ENCODE measurements around the gene VPS9D1.

Gene VPS9D1

GRCh38 chr16:89761304-89761922, 40.7 kb upstream of the VPS9D1 start:
- H3K4me3 ChIP-seq (IDR thresholded peaks at IDR 0.05; ENCODE audit: insufficient read depth, low read depth, low read length) = no peak overlapping the region
- no peak overlapping the region for H3K27ac ChIP-seq
- peaks cover 51% of the 10 kb centered on the region for H3K4me1 ChIP-seq (ENCODE audit: low read depth, poor library complexity, severe bottlenecking)
- no peak overlapping the region for H3K9ac ChIP-seq
- H2AFZ ChIP-seq (ENCODE audit: low read depth) = no peak overlapping the region
- H4K20me1 ChIP-seq (ENCODE audit: insufficient read depth) = no peaks in the 10 kb centered on the region
- no peak overlapping the region for H3K4me2 ChIP-seq
- TF ChIP-seq, protein P1, sequence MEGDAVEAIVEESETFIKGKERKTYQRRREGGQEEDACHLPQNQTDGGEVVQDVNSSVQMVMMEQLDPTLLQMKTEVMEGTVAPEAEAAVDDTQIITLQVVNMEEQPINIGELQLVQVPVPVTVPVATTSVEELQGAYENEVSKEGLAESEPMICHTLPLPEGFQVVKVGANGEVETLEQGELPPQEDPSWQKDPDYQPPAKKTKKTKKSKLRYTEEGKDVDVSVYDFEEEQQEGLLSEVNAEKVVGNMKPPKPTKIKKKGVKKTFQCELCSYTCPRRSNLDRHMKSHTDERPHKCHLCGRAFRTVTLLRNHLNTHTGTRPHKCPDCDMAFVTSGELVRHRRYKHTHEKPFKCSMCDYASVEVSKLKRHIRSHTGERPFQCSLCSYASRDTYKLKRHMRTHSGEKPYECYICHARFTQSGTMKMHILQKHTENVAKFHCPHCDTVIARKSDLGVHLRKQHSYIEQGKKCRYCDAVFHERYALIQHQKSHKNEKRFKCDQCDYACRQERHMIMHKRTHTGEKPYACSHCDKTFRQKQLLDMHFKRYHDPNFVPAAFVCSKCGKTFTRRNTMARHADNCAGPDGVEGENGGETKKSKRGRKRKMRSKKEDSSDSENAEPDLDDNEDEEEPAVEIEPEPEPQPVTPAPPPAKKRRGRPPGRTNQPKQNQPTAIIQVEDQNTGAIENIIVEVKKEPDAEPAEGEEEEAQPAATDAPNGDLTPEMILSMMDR (conservative IDR thresholded peaks at IDR 0.05; ENCODE audit: low read depth, low read length) = no peak
- peaks cover 11% of the 10 kb centered on the region; the same call in 1 of the 2 replicates for H3K36me3 ChIP-seq (ENCODE audit: insufficient read depth)
- H3K27me3 ChIP-seq (ENCODE audit: insufficient read depth, low read depth) = no peaks in the 10 kb centered on the region
- peaks cover 15% of the 10 kb centered on the region; the same call in 1 of the 2 replicates for H3K79me2 ChIP-seq (ENCODE audit: insufficient read depth, low read depth)

DNA sequence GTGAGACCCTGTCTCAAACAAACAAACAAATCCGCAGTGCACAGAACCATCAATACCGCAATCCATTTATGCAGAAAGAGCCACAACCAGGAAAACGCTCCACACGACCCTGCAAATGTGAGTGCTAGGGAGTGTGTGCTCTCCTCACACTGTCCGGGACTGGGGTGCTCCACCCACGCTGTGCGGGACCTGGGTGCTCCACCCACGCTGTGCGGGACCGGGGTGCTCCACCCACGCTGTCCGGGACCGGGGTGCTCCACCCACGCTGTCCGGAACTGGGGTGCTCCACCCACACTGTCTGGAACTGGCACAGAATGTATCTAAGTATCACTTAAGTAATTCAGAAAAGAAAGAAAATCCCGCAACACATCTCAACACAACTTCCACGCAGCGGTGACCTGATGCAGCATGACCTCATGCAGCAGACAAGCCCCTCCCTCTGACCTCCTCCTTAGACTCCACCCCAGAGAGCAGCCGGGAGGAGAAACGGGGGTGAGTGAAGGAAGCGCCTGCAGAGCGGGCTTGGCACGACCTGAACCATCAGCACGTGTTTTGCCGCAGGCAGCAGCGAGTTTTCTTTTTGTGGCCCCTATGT, 39.1 kb upstream of the VPS9D1 start:
- no peak overlapping the region for H3K9ac ChIP-seq
- TF ChIP-seq, protein P1 (conservative IDR thresholded peaks at IDR 0.05; ENCODE audit: low read depth, low read length) = no peak
- H3K4me3 ChIP-seq (IDR thresholded peaks at IDR 0.05; ENCODE audit: insufficient read depth, low read depth, low read length) = no peak overlapping the region
- H3K79me2 ChIP-seq (ENCODE audit: insufficient read depth, low read depth) = peaks cover 24% of the 10 kb centered on the region; the same call in 1 of the 2 replicates
- peaks cover 36% of the 10 kb centered on the region for H3K4me1 ChIP-seq (ENCODE audit: low read depth, poor library complexity, severe bottlenecking)
- H3K36me3 ChIP-seq (ENCODE audit: insufficient read depth) = peaks cover 11% of the 10 kb centered on the region; the same call in 1 of the 2 replicates
- no peaks in the 10 kb centered on the region for H4K20me1 ChIP-seq (ENCODE audit: insufficient read depth)
- no peaks in the 10 kb centered on the region for H3K27me3 ChIP-seq (ENCODE audit: insufficient read depth, low read depth)
- H3K4me2 ChIP-seq = no peak overlapping the region
- H2AFZ ChIP-seq (ENCODE audit: low read depth) = no peak overlapping the region
- H3K27ac ChIP-seq = no peak overlapping the region

DNA sequence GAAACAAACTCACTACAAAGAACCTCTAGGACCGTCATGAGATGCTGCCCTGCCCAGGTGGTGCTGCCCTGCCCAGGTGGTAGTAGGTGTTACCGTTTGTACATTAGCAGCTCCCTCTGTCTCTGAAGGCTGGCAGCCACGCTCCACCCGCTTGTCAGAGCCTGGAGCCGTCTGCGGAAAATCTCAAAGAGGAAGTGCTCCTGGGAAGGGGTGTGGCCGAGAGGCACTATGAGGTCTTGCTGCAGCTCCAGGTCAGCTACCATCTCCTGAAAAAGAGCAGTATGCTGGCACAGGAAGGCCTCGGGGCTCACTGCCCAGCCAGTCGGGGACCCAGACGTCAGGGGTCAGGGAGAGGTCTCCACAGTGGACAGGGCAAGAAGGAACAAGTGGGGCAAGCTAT, 28.9 kb upstream of the VPS9D1 start:
- no peak overlapping the region for H3K27ac ChIP-seq
- H3K4me3 ChIP-seq (IDR thresholded peaks at IDR 0.05; ENCODE audit: insufficient read depth, low read depth, low read length) = no peak overlapping the region
- no peaks in the 10 kb centered on the region for H3K27me3 ChIP-seq (ENCODE audit: insufficient read depth, low read depth)
- no peak overlapping the region for H2AFZ ChIP-seq (ENCODE audit: low read depth)
- H3K36me3 ChIP-seq (ENCODE audit: insufficient read depth) = peaks cover 5% of the 10 kb centered on the region; the same call in 1 of the 2 replicates
- no peaks in the 10 kb centered on the region for H4K20me1 ChIP-seq (ENCODE audit: insufficient read depth)
- H3K4me1 ChIP-seq (ENCODE audit: low read depth, poor library complexity, severe bottlenecking) = peaks cover 10% of the 10 kb centered on the region
- TF ChIP-seq, protein P1 (conservative IDR thresholded peaks at IDR 0.05; ENCODE audit: low read depth, low read length) = no peak
- H3K4me2 ChIP-seq = no peak overlapping the region
- H3K79me2 ChIP-seq (ENCODE audit: insufficient read depth, low read depth) = no peaks in the 10 kb centered on the region; the same call in 1 of the 2 replicates
- H3K9ac ChIP-seq = no peak overlapping the region

DNA sequence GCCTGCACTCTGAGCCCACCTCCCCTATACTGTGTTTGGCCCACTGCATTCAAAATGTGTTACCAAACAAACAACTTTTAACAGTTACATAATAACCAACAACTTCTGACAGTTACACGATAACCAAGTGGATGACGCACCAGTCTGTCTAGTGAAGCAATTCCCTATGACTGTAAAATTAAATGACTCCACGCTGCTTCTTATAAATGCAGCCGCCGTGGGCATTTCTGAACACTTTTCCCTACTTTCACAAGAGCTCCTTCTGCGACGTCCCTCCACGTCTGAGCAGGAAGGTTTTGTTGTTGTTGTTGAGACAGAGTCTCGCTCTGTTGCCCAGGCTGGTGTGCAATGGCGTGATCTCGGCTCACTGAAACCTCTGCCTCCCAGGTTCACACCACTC, 28.2 kb upstream of the VPS9D1 start:
- H4K20me1 ChIP-seq (ENCODE audit: insufficient read depth) = no peaks in the 10 kb centered on the region
- H3K36me3 ChIP-seq (ENCODE audit: insufficient read depth) = peaks cover 5% of the 10 kb centered on the region; the same call in 1 of the 2 replicates
- no peak overlapping the region for H3K27ac ChIP-seq
- H3K9ac ChIP-seq = no peak overlapping the region
- H3K4me2 ChIP-seq = no peak overlapping the region
- no peaks in the 10 kb centered on the region; the same call in 1 of the 2 replicates for H3K79me2 ChIP-seq (ENCODE audit: insufficient read depth, low read depth)
- no peaks in the 10 kb centered on the region for H3K27me3 ChIP-seq (ENCODE audit: insufficient read depth, low read depth)
- peaks cover 18% of the 10 kb centered on the region for H3K4me1 ChIP-seq (ENCODE audit: low read depth, poor library complexity, severe bottlenecking)
- H3K4me3 ChIP-seq (IDR thresholded peaks at IDR 0.05; ENCODE audit: insufficient read depth, low read depth, low read length) = no peak overlapping the region
- TF ChIP-seq, protein P1 (conservative IDR thresholded peaks at IDR 0.05; ENCODE audit: low read depth, low read length) = no peak
- no peak overlapping the region for H2AFZ ChIP-seq (ENCODE audit: low read depth)

Measured in KMS-11 (cell line).